CD4-positive, alpha-beta T cell treated with Interleukin-21 for 1 hour (primary cell): ENCODE results near the gene BHMT2.

Experiments
- DNase-seq: peaks from one replicate; pipeline ENCODE4 v3.0.0-alpha.2; 2020

Gene BHMT2

DNA sequence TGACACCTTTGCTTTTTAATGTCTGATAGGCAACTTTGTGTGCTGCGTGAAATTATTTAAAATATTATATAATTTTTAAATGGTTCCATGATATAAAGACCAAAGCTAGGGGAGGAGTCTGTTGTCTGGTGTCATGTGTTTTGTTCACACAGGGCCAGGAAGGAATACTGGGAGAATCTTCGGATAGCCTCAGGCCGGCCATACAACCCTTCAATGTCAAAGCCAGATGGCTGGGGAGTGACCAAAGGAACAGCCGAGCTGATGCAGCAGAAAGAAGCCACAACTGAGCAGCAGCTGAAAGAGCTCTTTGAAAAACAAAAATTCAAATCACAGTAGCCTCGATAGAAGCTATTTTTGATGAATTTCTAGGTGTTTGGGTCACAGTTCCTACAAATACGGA is 61.2 kb downstream of the BHMT2 start:
- DNase-seq, result no peak

DNA sequence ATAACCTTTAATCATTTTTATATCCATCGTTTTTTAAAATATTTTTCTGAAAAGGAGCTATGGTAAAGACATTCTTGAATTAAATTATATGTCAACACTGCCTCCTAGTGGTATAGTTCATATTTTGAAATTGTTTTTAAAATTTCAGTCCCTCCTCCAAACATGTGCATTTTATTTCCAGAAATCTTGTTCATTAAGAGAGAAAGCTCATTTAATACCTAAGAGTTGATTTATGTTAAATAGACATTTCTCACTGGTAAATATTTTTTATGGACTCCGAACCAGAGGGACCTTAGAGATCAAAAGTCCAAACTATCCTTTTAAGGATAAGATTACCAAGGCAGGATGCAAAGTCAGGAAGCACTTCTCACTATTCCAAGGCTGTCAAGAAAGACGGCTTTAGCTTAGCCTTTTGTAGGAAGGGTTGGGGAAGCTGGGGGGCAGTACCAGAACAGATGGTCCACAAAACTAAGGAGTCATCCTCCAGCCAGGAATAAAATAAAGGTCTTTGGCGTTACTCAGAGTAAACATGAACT is 63.6 kb downstream of the BHMT2 start:
- peak; percentile 46 for DNase-seq

- DNase-seq, result peak; percentile 63
These were observed 64.3 kb downstream of the BHMT2 start for GRCh38 chr5:79133657-79134451.

DNA sequence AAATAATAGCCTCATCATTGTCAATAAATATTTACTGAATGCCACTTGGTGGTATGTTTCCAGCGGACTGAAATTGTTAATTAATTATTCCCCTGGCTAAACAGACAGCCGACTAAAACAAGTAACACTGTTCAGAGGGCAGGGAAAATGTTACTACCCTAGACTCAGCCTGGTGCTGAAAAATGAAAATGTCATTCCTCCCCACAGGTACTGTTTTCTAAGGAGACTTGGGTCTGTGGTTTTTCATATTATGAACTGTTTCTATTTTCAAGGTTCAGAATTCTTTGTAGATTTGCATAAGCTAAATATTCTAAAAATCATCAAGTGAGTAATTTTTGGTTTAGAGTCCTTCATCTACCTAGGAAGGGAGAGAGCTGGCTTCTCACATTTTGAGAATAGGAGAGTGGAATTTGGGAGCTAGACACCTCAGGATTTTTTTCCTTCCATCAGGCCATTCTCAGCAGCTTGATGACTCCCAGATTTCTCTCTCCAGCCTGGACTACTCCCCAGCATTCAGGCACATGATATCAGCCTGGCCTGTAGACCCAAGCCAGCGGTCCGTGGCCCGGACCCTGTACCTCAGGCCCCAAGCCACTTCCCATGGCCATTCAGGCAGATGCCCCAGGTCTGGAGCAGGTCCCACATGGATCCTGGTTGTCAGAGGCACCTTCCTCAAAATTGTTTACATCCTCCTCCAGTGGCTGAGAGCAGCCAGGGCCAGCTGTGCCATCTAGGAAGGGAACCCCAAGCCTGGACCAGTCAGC is 66.4 kb downstream of the BHMT2 start:
- no peak for DNase-seq

GRCh38 chr5:79136618-79137017 is 67.1 kb downstream of the BHMT2 start:
- no peak for DNase-seq
